ENCODE measurements around the gene IL12RB1.

Gene IL12RB1

GRCh38 chr19:18089726-18090125 is 3.0 kb upstream of the IL12RB1 start:
- peak; percentile 26 for DNase-seq (ENCODE audit: low spot score)

- peak; percentile 83 for DNase-seq (ENCODE audit: low spot score)
Measured at GRCh38 chr19:18089096-18089541, 2.4 kb upstream of the IL12RB1 start.

- DNase-seq (ENCODE audit: low spot score): peak; percentile 32
Measured at GRCh38 chr19:18085702-18086457, 854 bp downstream of the IL12RB1 start.

GRCh38 chr19:18083929-18084684 is 2.6 kb downstream of the IL12RB1 start:
- no peak for DNase-seq (ENCODE audit: low spot score)

- no peak for DNase-seq (ENCODE audit: low spot score)
Measured at GRCh38 chr19:18074192-18074591, 12.5 kb downstream of the IL12RB1 start.

- no peak for DNase-seq (ENCODE audit: low spot score)
Measured at GRCh38 chr19:18073197-18073596, 13.5 kb downstream of the IL12RB1 start.

- no peak for DNase-seq (ENCODE audit: low spot score)
Measured at GRCh38 chr19:18072335-18072734, 14.4 kb downstream of the IL12RB1 start.

- DNase-seq (ENCODE audit: low spot score): no peak
Measured at GRCh38 chr19:18070181-18070580, 16.6 kb downstream of the IL12RB1 start.

GRCh38 chr19:18069383-18069782 is 17.4 kb downstream of the IL12RB1 start:
- no peak for DNase-seq (ENCODE audit: low spot score)

GRCh38 chr19:18068395-18068794 is 18.3 kb downstream of the IL12RB1 start:
- DNase-seq (ENCODE audit: low spot score): no peak

GRCh38 chr19:18065173-18065495 is 21.6 kb downstream of the IL12RB1 start:
- no peak for DNase-seq (ENCODE audit: low spot score)

- DNase-seq (ENCODE audit: low spot score): no peak
Measured at GRCh38 chr19:18063463-18063862, 23.3 kb downstream of the IL12RB1 start.

GRCh38 chr19:18062028-18062427 is 24.7 kb downstream of the IL12RB1 start:
- no peak for DNase-seq (ENCODE audit: low spot score)

- no peak for DNase-seq (ENCODE audit: low spot score)
Measured at GRCh38 chr19:18060472-18060871, 26.3 kb downstream of the IL12RB1 start.

GRCh38 chr19:18059902-18060301 is 26.8 kb downstream of the IL12RB1 start:
- no peak for DNase-seq (ENCODE audit: low spot score)

- peak; percentile 44 for DNase-seq (ENCODE audit: low spot score)
Measured at GRCh38 chr19:18059297-18059696, 27.4 kb downstream of the IL12RB1 start.

- peak; percentile 88 for DNase-seq (ENCODE audit: low spot score)
Measured at GRCh38 chr19:18058208-18059009, 28.3 kb downstream of the IL12RB1 start.

- no peak for DNase-seq (ENCODE audit: low spot score)
Measured at GRCh38 chr19:18057557-18057956, 29.2 kb downstream of the IL12RB1 start.

GRCh38 chr19:18055967-18056366 is 30.8 kb downstream of the IL12RB1 start:
- no peak for DNase-seq (ENCODE audit: low spot score)

GRCh38 chr19:18053576-18054219 is 33.0 kb downstream of the IL12RB1 start:
- DNase-seq (ENCODE audit: low spot score): no peak

- no peak for DNase-seq (ENCODE audit: low spot score)
Measured at GRCh38 chr19:18051887-18052286, 34.8 kb downstream of the IL12RB1 start.

- no peak for DNase-seq (ENCODE audit: low spot score)
Measured at GRCh38 chr19:18049385-18049784, 37.3 kb downstream of the IL12RB1 start.

Data from NAMALWA (cell line).